A549 (cell line): Measurements from ENCODE around the gene FAS.

Source experiments
- CBX2 ChIP-seq: fragments of 200-600 bp; sonication (generic); IDR thresholded peaks from 2 replicates; pipeline ENCODE4 v1.6.1; 2016; ENCODE audit warnings: low read depth, mild to moderate bottlenecking, borderline replicate concordance
- EP300 ChIP-seq, 2 experiments: fragments of >200 bp; sonication (Bioruptor Twin); formaldehyde crosslinking; IDR thresholded peaks; 2 replicates in 1 of 2; 3 replicates in 1 of 2; pipeline ENCODE4 v1.6.1; 2016 to 2017
- JUN ChIP-seq, 2 experiments: fragments of >200 bp; sonication (Bioruptor Twin); formaldehyde crosslinking; IDR thresholded peaks; 2 replicates in 1 of 2; 3 replicates in 1 of 2; pipeline ENCODE4 v1.6.1; 2016 to 2017

- TF ChIP-seq JUN (IDR thresholded peaks at IDR 0.05) (no peak), EP300 (IDR thresholded peaks at IDR 0.05) (no peak), CBX2 (no peak)
These were observed 16.6 kb upstream of the FAS start for GRCh38 chr10:88974012-88974411.
